ENCODE measurements around the gene DUSP14.

GRCh38 chr17:37461668-37462067, 28.0 kb upstream of the DUSP14 start:
- no peak for TF ChIP-seq EZH2phosphoT487 (IDR thresholded peaks at IDR 0.05; ENCODE audit: insufficient read depth, low read depth)
- no peak for TF ChIP-seq EZH2 (IDR thresholded peaks at IDR 0.05; ENCODE audit: insufficient read depth, poor library complexity, severe bottlenecking)
